Cardiac fibroblast (primary cell): Measurements from ENCODE around the gene KRTAP12-2.

Experiments
- DNase-seq, 2 donors: peaks; one replicate each; pipeline versions ENCODE4 v3.0.0 to v3.0.0-alpha.2; 2010; ENCODE audit warnings: low read depth in 2 of 2
- H3K4me3 ChIP-seq, 2 donors: replicated peaks in 1 of 2; 1 replicate in 1 of 2; 2 replicates in 1 of 2; pipeline ENCODE4 v1.5.1; 2011; ENCODE audit warnings: low read depth in 2 of 2, low read length in 2 of 2, mild to moderate bottlenecking in 2 of 2, moderate library complexity in 1 of 2
- TF ChIP-seq, protein P1 (sequence below): IDR thresholded peaks from one replicate; pipeline ENCODE4 v1.5.1; 2011; ENCODE audit warnings: low read depth, mild to moderate bottlenecking, low read length, inconsistent platforms

The KRTAP12-2 gene

DNA sequence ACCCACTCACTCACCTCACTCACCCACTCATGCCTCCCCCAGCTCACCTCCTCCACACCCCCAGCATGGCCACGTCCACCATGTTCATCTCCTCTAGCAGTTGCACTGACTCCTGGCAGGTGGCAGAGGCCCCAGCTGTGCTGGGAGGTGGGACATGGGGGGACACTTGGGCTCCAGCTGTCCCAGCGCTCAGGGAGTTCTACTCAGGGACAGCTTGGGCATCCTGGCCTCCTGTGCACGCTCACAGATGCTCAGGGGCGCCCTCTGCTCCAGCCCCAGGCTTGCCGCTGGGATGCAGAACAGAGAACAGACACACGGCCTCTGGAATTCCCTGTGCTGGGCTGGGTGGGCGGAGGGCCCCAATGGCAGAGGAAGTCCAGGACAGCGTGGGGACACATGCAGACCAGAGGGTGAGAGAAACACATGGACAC, 49.6 kb downstream of the KRTAP12-2 start:
- TF ChIP-seq, protein P1, sequence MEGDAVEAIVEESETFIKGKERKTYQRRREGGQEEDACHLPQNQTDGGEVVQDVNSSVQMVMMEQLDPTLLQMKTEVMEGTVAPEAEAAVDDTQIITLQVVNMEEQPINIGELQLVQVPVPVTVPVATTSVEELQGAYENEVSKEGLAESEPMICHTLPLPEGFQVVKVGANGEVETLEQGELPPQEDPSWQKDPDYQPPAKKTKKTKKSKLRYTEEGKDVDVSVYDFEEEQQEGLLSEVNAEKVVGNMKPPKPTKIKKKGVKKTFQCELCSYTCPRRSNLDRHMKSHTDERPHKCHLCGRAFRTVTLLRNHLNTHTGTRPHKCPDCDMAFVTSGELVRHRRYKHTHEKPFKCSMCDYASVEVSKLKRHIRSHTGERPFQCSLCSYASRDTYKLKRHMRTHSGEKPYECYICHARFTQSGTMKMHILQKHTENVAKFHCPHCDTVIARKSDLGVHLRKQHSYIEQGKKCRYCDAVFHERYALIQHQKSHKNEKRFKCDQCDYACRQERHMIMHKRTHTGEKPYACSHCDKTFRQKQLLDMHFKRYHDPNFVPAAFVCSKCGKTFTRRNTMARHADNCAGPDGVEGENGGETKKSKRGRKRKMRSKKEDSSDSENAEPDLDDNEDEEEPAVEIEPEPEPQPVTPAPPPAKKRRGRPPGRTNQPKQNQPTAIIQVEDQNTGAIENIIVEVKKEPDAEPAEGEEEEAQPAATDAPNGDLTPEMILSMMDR, result no peak
- DNase-seq, result no peak
- no peak overlapping the region for H3K4me3 ChIP-seq

DNA sequence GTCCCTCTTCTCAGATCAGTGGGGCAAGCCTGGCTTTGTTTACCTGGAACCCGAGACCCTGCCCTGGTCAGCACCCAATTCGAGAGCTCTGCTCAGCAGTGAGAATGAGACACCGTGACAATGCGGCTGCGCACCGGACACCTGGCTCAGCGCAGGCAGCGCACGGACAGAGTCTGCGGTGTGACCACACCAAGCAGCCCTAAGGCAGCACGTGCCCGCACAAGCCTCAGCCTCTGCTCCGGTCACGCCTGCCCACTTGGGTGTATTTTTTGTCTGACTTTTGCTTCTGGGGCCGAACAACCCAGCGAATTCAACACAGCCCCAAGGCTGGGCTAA, 50.2 kb downstream of the KRTAP12-2 start:
- no peak for DNase-seq
- no peak overlapping the region for H3K4me3 ChIP-seq

More for the DNA sequence above, 50.2 kb downstream of the KRTAP12-2 start:
- TF ChIP-seq, protein P1, result no peak
